K562 (cell line): ENCODE data around the gene AP3S2. TPM values are rescaled to one million over a fixed set of nuclear protein-coding genes. Genes with fewer than 3 reads are reported as not detected.

Experiments
- ARID2 ChIP-seq: fragments of 450-650 bp; IDR thresholded peaks from 2 replicates; pipeline ENCODE4 v1.6.1; 2017; ENCODE audit warnings: antibody characterized with exemption, mild to moderate bottlenecking
- ETV6 ChIP-seq, 3 experiments: fragments of 150-350 bp in 1 of 3; sonication (generic) in 1 of 3; formaldehyde crosslinking in 1 of 3; IDR thresholded peaks; 2 replicates each; pipeline versions ENCODE4 v1.6.1 to v1.8.0; 2014 to 2022; ENCODE audit warnings: borderline replicate concordance in 2 of 3, low read depth in 2 of 3, antibody characterized with exemption in 1 of 3, low read length in 1 of 3, mild to moderate bottlenecking in 1 of 3, missing genetic modification reagents in 1 of 3
- FOXM1 ChIP-seq, 2 experiments: fragments of 450-650 bp in 1 of 2; sonication (generic) in 1 of 2; formaldehyde crosslinking in 1 of 2; IDR thresholded peaks; 2 replicates each; pipeline versions ENCODE4 v1.6.1 to v1.9.0; 2017 to 2022; ENCODE audit warnings: low read depth in 2 of 2, mild to moderate bottlenecking in 2 of 2, missing genetic modification reagents in 1 of 2, moderate library complexity in 1 of 2
- NFXL1 ChIP-seq: fragments of 450-650 bp; formaldehyde crosslinking; IDR thresholded peaks from 2 replicates; pipeline ENCODE4 v1.4.0; 2021; ENCODE audit warnings: mild to moderate bottlenecking
- NFYB ChIP-seq: IDR thresholded peaks from 2 replicates; pipeline ENCODE4 v1.6.1; 2011; ENCODE audit warnings: mild to moderate bottlenecking, moderate library complexity; ENCODE audit not compliant: insufficient read length; ENCODE audit errors: extremely low read depth
- RAD21 ChIP-seq, 2 experiments: fragments of 250-450 bp in 1 of 2; fragments of 450-650 bp in 1 of 2; sonication (Bioruptor Pico) in 1 of 2; formaldehyde crosslinking in 1 of 2; IDR thresholded peaks in 1 of 2; conservative IDR thresholded peaks in 1 of 2; 2 replicates each; pipeline versions ENCODE4 v1.4.0 to v1.8.0; 2020 to 2022; ENCODE audit warnings: mild to moderate bottlenecking in 2 of 2, moderate library complexity in 1 of 2
- SRF ChIP-seq, 2 experiments: fragments of 250-450, 450-650 bp in 1 of 2; sonication (Bioruptor Pico) in 1 of 2; sonication (generic) in 1 of 2; formaldehyde crosslinking; IDR thresholded peaks; 2 replicates each; pipeline versions ENCODE4 v1.5.0 to v1.5.1; 2020 to 2022; ENCODE audit warnings: mild to moderate bottlenecking in 1 of 2, missing genetic modification reagents in 1 of 2
- polyA plus RNA-seq, 8 experiments: library from polyadenylated mRNA; depleted of rRNA in 4 of 8; stranded (reverse) in 5 of 8; unstranded in 3 of 8; fragments of >200 nt; fragmentation: Nextera tagmentation in 2 of 8; fragmentation: Illumina TruSeq in 1 of 8; extraction: Ambion mirVana in 2 of 8; extraction: Trizol in 1 of 8; gene quantifications; 2 replicates each; pipeline versions ENCODE4 v1.2.1 to v1.2.3, GENCODE V29; 2011 to 2014; ENCODE audit warnings: inconsistent platforms in 1 of 8, missing spikeins in 1 of 8
- total RNA-seq, 7 experiments: library from RNA; depleted of rRNA in 6 of 7; stranded (reverse); fragments of >200 nt in 6 of 7; fragmentation: Illumina TruSeq in 2 of 7; extraction: Trizol in 2 of 7; gene quantifications; 2 replicates each; pipeline versions ENCODE4 v1.2.1 to v1.2.3, GENCODE V29; 2011 to 2021; ENCODE audit warnings: low replicate concordance in 1 of 7
- TF ChIP-seq, protein P1 (sequence below): fragments of 250-450 bp; sonication (Bioruptor Pico); IDR thresholded peaks from 2 replicates; pipeline ENCODE4 v1.5.0; 2020; ENCODE audit warnings: mild to moderate bottlenecking, borderline replicate concordance
- TF ChIP-seq, protein P2 (sequence below), 3 experiments: IDR thresholded peaks in 2 of 3; conservative IDR thresholded peaks in 1 of 3; 2 replicates each; pipeline ENCODE4 v1.5.1; 2011 to 2012; ENCODE audit warnings: low read length in 3 of 3, mild to moderate bottlenecking in 3 of 3, control low read depth in 2 of 3, improper control_type of control experiment in 1 of 3, inconsistent platforms in 1 of 3, low read depth in 1 of 3, mixed read lengths in 1 of 3, moderate library complexity in 1 of 3; ENCODE audit not compliant: insufficient read depth in 2 of 3
- TF ChIP-seq, protein P3 (sequence below): IDR thresholded peaks from 2 replicates; pipeline ENCODE4 v1.6.1; 2011; ENCODE audit warnings: borderline replicate concordance, low read depth, mild to moderate bottlenecking, moderate library complexity, low read length; ENCODE audit not compliant: insufficient read depth, poor library complexity, severe bottlenecking

Gene AP3S2
- total and polyA plus RNA-seq, 9 of the 15 experiments (the other 6 are each of a cell fraction or from before 2014, with no cell fraction given): 16.4 to 54.1 (median 37.4) TPM

DNA sequence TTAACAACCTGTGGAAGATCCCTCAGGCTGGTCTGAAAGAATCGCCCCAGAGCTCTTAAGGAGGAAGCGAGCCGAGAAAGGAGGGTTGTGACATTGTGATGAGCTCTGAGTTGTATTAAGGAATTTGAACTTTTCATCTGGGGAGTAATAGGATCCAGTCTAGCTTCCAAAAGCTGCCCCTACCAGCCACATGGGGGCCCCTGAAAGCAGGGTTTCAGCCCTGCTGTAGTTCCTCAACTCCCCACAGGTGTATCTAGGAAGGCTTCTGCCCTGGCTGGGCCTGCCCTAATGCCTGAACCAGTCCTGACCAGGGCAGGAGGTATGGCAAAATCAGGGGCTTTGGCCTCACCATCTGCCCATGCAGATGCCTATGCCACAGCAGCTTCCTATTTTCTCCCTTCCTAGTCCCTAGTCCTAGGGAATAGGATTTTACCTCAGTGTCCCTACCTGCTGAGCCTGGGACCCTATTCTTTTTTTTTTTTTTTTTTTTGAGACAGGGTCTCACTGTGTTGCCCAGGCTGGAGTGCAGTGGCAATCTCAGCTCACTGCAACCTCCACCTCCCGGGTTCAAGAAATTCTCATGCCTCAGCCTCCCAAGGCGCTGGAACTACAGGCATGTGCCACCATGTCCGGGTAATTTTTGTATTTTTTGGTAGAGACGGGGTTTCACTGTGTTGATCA, 5.0 kb upstream of the AP3S2 start (continued):
- TF ChIP-seq, protein P1, sequence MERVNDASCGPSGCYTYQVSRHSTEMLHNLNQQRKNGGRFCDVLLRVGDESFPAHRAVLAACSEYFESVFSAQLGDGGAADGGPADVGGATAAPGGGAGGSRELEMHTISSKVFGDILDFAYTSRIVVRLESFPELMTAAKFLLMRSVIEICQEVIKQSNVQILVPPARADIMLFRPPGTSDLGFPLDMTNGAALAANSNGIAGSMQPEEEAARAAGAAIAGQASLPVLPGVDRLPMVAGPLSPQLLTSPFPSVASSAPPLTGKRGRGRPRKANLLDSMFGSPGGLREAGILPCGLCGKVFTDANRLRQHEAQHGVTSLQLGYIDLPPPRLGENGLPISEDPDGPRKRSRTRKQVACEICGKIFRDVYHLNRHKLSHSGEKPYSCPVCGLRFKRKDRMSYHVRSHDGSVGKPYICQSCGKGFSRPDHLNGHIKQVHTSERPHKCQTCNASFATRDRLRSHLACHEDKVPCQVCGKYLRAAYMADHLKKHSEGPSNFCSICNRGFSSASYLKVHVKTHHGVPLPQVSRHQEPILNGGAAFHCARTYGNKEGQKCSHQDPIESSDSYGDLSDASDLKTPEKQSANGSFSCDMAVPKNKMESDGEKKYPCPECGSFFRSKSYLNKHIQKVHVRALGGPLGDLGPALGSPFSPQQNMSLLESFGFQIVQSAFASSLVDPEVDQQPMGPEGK (CRISPR knock-in tag): no peak
- TF ChIP-seq SRF (CRISPR knock-in tag; IDR thresholded peaks at IDR 0.05): no peak
- no peak for TF ChIP-seq NFXL1 (CRISPR knock-in tag)
- TF ChIP-seq ETV6 (IDR thresholded peaks at IDR 0.05; ENCODE audit: borderline replicate concordance in 1 of 2, low read depth in 2 of 2, low read length in 1 of 2): no peak
- TF ChIP-seq ETV6 (CRISPR knock-in tag; IDR thresholded peaks at IDR 0.05; ENCODE audit: borderline replicate concordance): no peak
- TF ChIP-seq, protein P2, sequence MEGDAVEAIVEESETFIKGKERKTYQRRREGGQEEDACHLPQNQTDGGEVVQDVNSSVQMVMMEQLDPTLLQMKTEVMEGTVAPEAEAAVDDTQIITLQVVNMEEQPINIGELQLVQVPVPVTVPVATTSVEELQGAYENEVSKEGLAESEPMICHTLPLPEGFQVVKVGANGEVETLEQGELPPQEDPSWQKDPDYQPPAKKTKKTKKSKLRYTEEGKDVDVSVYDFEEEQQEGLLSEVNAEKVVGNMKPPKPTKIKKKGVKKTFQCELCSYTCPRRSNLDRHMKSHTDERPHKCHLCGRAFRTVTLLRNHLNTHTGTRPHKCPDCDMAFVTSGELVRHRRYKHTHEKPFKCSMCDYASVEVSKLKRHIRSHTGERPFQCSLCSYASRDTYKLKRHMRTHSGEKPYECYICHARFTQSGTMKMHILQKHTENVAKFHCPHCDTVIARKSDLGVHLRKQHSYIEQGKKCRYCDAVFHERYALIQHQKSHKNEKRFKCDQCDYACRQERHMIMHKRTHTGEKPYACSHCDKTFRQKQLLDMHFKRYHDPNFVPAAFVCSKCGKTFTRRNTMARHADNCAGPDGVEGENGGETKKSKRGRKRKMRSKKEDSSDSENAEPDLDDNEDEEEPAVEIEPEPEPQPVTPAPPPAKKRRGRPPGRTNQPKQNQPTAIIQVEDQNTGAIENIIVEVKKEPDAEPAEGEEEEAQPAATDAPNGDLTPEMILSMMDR (IDR thresholded peaks at IDR 0.05 in 2 of 3, conservative IDR thresholded peaks at IDR 0.05 in 1 of 3; ENCODE audit: insufficient read depth in 2 of 3, low read depth in 1 of 3, low read length in 3 of 3): peak; percentile 83 to 99 (median 99)
- no peak for TF ChIP-seq FOXM1 (IDR thresholded peaks at IDR 0.05; ENCODE audit: low read depth)
- TF ChIP-seq FOXM1 (CRISPR knock-in tag; IDR thresholded peaks at IDR 0.05; ENCODE audit: low read depth): no peak
- TF ChIP-seq, protein P3, sequence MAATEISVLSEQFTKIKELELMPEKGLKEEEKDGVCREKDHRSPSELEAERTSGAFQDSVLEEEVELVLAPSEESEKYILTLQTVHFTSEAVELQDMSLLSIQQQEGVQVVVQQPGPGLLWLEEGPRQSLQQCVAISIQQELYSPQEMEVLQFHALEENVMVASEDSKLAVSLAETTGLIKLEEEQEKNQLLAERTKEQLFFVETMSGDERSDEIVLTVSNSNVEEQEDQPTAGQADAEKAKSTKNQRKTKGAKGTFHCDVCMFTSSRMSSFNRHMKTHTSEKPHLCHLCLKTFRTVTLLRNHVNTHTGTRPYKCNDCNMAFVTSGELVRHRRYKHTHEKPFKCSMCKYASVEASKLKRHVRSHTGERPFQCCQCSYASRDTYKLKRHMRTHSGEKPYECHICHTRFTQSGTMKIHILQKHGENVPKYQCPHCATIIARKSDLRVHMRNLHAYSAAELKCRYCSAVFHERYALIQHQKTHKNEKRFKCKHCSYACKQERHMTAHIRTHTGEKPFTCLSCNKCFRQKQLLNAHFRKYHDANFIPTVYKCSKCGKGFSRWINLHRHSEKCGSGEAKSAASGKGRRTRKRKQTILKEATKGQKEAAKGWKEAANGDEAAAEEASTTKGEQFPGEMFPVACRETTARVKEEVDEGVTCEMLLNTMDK: peak; percentile 78
- 0 out of 2 replicates have a peak, but pooled peaks have one; percentile 44 for TF ChIP-seq ARID2
- TF ChIP-seq NFYB: no peak
- peak; percentile 89 to 93 for TF ChIP-seq RAD21 (CRISPR knock-in tag; conservative IDR thresholded peaks at IDR 0.05 in 1 of 2, IDR thresholded peaks at IDR 0.05 in 1 of 2)
